Dermis microvascular lymphatic vessel endothelial cell (primary cell): Measurements from ENCODE around the gene GPR171. TPM values are rescaled to one million over a fixed set of nuclear protein-coding genes. Genes with fewer than 3 reads are reported as not detected.

Experiments used
- DNase-seq, 2 donors: peaks; one replicate each; pipeline versions ENCODE4 v3.0.0 to v3.0.0-alpha.2; 2010; ENCODE audit warnings: low read depth in 2 of 2
- total RNA-seq: library from RNA; depleted of rRNA; stranded (reverse); fragments of >200 nt; gene quantifications from 2 replicates; pipeline ENCODE4 v1.2.1, GENCODE V29; 2014

Gene GPR171
- total RNA-seq, 1 donor from 2014 or later = not detected

DNA sequence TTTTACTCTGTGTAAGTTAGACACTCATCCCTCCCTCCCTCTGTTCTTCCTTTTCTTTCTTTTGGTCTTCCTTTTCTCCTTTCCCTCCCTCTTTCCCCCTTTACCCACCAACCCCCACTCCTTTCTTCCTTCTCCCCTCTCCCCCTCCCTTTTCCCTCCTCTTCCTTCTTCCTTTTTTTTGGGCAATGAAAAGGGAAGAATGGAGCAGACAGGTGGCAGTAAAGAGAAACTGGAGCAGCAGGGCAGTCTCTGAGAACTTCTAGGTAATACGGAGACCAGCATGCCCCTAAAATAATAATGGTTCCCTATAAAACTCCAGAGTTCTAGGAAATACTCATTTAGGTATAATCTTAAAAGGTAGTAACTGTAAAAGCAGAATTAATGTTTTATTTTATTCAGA, 11.4 kb upstream of the GPR171 start:
- no peak for DNase-seq

DNA sequence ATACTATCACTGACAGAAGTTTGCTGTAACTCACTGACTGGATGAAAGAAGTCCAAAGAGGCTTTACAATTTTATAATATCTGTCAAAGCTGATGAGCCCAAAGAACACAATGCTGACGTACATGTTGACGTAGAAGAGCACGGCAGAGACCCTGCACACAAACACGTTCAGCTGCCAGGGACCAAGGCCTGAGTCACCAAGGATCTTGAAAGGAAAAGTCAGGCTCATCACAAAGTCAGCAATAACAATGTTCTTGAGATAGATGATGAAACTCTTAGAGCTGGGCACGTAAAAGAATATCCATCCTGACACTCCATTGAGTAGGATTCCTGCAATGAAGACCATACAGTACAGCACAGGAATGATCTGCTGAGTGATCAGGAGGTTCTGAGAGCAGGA, 10.9 kb upstream of the GPR171 start:
- no peak for DNase-seq

DNA sequence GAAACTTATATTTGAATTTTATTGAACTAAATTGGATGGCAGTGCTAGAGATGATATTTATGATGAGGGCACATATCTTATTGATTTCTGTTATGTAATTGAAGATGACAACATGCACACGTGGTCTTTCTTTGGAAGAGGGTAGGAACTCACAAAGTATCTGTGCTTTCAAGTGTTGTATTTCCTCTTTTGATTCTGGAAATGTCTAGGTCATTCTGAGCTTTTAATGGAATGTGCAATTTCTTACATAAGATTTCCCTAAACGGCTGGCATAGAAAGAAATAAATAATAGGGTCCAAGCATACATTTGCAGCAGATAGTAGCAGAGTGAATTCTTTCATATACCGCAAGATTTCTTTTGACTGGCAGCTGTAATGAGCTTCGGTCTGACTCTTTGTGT, 10.1 kb upstream of the GPR171 start:
- DNase-seq = no peak

DNA sequence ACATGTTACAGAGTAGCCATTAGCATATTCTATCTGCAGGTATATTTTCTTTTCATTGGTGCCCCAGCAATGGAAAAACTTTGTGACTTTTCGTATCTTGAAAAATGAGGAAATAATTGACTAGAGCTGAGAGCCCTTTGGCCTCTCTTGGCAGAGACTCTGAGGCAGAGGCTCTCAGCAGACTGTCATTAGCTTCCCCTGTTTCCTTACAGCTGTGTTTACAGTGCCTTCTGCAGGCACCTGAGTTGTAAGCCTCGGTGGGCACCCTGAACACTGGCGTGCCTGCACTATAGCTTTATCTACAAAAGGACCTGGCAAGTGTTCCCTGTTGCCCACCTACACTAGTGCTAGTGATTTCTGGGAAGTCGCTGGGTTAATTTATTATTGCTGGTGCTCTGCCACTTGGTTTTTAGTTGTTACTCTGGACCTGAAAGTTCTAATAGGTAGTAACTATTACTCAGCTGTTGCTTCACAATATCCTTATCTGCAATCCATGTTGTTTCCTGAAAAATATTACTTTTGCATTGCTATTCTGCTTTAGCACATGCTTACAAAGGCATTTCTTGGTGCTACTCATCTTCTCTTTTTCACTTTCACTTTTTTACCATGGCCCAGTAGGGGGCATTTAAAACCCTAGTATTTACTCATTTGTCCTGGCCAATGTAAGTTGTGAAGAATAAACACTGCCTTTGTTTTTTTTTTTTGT, 7.8 kb upstream of the GPR171 start:
- DNase-seq = no peak

DNA sequence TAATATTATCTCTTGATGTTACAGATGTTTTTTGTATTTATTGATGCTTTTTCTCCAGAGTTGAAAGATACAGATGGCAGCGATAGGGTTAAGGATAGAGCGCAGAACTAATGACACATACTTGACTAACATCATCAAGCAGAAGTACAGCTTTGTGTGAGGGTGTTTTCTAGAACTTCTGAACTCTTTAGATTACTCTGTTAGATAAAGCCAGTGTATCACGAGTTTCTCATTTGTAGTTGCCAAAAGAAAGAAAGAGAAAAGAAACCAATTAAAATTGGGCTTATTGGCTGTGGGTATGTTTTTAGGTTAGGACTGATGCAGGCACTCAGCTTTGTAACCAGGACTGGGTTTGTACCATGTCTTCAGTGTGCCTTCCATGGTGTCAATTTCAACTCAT, 6.6 kb upstream of the GPR171 start:
- DNase-seq = no peak

DNA sequence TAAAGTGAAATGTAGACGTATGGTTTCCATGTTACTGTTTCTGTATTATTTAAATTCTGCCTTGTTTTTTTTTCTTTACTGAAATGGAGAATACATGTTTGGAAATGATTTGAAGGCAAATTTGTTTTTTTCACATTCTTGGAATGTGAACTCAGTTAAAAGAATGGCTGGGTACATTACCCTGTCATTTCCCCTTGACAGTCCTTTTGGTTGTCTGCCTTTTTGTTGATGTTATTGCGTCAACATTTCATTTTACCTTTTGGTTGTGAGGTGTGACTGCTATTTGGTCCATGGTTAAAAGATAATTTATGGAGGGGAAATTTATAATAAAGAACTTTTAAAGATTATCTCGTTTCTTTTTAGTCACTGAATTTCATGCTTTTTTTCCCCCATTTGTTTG, 3.2 kb upstream of the GPR171 start:
- no peak for DNase-seq

DNA sequence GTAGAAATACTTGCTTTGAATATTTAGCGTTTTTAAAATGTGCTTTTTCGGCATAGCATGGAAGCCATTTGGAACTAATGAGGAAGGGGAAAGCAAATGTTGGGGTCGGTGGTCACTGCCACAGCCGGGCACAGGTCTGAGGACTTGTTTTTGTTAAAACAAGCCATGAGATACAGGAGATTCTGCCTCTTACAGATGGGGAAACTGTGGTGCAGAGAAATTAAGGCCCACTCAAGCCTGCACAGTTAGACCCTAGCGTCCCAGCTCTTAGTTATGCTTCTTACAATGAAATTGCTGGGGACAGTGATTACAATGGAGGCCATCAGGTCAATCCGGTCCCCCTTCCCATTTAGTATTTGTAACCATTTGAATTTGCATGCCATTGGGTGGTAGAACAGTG, 2.5 kb upstream of the GPR171 start:
- no peak for DNase-seq

DNA sequence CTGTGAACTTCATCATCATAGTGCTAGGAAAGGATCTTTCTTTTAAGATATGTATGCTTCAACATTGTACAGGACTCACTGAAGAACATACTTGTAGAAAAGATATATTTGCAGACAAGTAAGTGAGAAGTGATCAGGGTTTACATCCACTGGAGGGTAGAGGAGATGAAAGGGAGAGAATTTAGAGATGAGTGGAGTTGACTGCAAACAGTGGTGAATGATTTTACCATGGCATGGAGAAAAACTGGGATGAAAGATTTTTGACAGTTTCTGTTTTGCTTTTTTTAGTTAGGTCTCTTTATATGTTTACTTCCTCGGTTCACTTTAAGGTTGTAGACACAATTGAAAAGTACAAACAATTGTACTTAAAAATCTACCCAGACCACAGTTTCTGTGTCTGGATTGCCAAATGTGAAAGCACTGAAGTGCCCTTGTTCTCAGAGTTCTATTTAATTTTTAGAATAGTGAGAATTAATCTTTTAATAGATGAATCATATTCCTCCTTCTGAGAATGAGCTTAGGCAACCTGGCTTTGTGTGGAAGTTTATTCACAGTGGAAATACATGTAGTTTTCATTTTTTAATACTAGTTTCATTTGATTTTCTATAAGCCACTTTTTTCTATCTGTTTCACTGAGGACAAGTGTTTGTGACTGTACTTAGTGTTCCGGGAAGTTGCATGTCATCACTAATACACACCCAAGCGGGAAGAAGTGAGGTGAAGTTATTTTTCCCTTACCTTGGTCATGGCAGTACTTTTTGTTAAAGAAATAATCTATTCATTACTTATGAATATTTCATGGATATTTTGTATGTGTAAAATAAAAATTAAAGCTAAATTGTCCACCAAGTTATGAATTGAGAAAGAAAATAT, 1.8 kb upstream of the GPR171 start:
- DNase-seq = no peak

DNA sequence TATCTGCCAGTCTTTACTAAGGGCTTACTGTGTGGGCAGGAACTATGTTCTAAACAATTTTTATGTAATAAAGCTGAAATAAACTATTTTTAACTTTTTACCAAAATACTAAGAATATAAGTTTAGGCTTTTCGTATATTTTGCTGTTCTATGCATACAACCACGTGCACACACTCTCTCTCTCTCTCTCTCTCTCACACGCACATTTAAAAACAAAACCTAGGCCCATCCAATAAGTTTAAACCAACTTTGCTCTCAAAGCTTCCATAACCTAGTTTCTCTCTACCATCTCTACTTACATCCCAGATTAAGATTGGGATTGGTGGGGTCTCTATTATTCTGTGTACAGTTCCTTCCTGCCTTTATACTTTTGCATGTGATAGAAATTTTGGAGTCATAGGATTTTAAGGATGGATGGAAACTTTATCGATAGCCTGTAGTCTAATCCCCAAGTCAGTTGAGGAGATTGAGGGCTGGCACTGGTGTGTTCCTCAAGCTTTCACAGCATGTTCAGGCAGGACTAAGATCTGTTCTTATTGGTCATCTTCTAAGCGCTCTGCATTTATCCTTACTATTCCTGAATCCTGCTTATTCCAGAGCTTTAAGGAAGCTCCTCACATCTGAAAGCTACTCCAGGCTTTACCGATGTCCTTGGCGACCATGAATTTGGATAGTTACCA, 1.8 kb downstream of the GPR171 start:
- DNase-seq = no peak

DNA sequence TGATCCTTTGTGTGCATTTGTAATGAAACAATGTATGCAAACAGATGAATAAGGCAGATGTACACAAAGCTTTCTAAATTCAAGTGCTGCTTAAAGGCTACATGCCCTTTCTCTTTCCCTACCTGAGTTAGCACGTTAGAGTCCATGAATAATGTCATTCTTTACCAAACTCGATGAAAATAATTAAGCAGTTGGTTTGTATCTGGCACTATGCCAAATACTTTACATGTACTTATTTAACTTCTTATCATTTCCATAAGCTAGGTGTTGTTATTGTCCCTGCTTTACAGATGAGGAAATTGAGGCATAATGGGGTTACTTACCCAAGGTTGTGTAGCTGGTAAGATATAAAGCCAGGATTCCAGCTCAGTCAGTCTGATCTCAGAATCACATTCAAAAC, 2.4 kb downstream of the GPR171 start:
- DNase-seq = no peak

DNA sequence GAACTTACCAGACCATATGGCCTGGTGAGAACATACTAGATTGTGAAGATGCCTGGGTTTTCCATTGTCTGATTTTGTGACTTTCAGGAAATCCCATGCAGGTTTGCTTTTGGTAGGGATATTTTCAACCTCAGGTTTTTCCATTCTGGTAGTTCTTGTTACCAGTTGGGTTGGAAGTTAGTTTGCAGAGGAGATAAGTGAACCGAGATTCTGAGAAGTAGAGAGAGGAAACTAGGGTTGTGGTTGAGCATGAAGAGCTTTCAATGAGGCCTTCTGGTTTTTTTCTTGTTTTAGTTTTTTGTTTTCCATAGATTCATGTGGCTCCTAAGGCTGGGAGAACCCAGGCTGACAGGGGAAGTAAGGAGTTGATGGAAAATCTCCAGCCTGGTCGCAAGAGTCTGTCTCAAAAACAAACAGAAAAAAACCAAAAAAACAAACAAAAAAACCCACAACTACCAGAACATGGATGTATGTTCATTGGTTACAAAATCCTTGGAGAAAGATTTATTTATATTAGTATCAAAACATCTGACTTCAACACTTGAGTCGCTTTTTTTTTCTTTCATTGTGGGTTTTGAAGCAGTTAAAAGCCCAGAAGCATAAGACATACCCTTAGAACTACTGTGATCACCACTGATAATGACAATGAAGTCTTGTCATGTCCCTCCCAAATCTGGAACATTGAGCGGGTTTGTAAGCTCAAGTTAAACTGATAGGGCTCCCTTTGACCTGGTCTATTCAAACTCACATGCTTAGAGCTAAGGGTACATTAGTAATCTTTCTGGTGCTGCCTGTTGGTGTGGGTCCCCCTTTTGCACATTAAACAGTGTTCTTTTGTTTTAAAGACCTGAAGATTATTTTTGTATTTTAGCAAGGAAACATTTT, 3.2 kb downstream of the GPR171 start:
- no peak for DNase-seq

DNA sequence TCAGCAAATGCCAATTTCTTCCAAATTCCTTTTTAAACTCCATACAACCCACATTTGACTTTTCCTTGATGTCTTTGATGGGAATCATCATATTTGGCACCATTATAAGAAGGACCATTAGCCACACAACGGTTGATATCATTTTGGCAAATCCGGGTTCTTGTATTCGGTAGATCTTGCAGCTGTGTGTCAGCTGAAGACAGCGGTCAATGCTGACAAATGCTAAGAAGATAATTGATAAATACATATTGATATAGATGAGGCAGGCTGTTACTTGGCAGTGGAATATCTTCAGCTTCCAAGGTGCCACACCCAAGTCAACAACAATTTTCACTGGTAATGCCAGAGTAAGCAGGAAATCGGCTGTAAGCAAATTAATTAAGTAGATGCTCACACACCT, 4.2 kb downstream of the GPR171 start:
- no peak for DNase-seq

DNA sequence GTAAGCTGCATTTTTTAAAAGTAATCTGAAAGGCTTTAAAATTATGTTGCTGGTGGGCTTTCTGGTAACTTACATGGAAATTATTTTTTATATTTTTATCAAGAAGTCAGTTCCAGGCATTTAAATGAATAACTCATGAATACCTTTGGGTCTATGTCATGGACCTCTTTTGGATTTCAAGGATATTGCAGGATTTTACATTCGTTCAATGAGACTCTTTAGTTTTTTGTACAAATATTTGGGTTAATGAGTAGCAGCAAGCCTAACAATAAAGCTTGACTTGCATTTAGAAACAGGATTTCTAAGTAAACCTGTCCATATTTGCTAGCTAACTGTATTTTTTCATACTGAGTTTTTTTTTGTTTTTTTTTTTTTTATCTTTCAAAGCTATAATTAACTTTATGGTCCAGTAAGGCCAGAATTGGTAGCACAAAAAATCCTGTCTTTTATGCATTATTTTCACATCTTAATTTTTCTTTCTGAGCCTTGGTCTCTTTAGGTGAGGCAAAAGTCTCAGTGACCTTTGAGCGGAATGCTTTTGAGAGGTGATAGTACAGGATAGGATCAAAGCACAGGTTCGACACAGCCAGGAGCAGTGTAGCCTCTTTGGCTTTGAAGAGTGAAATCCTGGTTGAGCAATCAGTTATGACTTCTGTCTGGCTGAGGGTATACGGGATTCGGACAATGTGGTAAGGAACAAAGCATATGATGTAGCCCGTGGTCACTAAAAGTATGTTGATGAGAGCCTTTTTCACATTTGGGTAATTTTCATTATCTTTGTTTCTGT, 4.8 kb downstream of the GPR171 start:
- no peak for DNase-seq

DNA sequence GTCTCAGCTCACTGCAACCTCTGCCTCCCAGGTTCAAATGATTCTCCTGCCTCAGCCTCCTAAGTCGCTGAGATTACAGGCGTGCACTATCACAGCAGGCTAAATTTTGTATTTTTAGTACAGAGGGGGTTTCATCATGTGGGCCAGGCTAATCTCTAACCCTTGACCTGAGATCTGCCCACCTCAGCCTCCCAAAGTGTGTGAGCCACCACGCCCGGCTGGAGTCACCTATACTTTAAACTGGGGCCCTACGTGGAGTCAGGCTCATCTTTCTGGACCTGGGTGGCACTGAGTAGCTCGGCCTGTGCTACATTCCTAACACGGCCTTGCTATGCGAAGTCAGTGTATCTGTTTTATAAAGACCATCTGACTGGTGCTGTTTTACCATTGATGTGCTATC, 5.8 kb downstream of the GPR171 start:
- DNase-seq = no peak

DNA sequence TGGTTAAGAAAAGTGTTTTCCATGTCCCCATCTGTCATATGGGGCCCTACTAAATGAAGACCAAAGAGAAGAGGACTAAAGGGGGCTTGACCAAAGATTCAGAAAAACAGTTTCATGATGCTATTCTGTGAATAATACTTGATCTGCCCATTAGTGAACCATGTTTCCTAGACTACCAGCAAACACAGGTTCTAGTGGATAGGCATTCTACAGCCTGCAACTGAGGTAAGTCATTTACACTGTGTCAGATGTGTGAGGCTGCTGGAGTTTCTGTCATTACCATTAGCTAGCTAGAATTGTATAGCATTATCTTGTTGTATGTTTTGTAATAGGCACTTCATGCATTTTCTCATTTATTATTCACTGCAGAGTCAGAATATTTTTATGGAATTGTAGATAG, 6.6 kb downstream of the GPR171 start:
- no peak for DNase-seq

DNA sequence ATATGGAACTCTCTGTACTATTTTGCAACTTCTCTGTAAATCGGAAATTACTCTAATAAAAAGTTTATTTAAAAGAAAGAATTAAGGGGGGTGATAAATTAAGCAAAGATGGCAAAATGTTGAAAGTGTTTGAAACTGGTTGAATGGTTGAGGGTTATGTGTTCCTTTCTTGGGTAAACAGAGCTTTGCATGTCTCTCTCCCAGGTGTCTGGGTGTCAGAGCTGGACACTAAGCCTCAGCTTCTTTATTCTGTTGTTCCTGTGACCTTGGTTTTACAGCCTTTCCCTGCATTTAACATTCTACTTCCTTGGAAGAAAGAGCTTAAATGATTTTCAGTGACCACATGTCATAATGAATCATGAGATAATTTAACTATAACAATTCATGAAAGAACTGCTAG, 7.2 kb downstream of the GPR171 start:
- no peak for DNase-seq

DNA sequence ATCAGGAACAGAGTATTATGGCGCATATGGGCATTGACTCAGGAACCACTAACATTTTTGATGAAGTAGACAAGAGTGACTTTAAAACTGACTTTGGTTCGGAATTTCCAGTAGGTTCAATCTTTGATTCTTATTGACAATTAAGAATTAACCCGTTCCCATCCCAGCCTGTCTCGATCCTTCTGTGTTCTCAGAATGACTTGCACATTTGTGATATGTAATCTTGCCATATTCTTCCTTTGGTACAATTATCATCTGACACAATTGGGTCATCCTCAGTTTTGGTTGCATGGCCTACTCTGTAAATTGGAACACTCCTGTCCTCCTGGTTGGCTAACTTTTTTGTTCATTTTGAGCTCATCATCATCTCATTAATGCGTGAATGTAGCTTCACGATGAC, 10.5 kb downstream of the GPR171 start:
- no peak for DNase-seq

DNA sequence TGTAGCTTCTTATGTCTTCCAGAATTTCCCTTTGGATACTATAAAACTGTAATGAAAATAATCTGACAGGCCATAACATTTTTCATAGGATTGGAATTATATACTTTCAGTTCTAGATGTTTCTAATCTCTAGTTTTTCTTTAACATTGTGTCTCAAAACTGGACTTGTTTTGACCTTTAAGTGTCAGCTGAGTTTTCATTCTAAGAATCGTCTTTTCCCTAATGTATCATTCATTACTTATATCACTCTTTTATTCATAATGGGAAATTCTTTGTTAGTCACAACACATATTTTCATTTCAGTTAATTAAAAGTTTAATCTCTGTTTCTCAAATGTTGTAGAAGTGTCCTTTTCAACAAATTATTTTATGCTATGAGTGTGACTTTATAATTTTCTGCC, 11.9 kb downstream of the GPR171 start:
- no peak for DNase-seq

DNA sequence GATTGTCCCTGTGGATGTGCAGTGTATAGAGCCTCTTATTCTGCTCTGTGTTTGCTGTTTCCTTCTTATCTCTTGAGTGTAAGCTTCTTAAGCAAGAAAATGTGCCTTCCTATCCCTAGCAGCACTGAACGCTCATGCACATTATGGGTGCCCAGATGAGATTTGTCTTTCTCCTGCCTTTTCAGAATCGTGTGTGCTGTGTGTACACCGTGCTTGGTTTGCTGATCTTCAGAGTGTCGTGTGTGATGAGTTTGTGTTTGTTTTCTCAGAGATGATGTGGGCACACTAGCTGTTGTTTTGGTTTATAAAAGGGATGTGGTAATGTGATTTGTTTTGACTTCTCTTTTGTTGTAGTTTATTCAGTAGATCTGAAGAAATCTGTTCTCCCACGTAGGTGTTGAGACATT, 19.7 kb downstream of the GPR171 start:
- no peak for DNase-seq

DNA sequence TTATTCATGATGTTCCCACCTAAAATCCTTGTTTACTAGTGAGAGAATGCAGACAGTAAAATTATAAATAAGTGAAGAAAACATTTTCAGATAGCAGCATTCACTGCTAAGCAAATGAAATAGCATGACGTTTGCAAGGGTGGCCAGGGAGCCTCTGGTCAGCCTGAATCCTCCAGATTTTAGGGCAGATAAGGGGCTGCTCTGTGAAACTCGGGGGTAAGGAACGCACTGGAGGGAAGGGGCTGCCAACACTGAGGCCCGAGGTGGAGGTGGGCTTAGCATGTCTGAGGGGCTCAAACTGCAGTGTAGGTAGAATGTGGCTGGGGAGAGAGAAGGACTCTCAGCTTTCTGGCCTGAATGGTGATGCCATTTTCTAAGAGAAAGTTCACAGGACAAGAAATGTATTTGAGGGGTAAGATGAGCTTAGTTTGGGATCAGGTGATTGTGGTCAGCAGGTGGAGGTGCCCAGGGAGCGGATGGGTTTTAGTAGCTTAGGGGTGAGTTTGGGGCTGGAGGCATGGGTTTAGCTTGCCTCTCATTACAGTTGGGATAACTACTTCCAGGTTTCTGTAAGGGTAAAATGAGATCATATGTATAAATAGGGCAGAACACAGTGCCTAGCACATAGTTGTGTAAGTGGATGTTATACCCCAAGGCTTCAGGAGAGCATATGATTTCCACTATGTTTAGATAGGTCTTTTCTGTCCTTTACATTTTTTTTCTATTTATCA, 20.5 kb downstream of the GPR171 start:
- no peak for DNase-seq
